NCI-H128 (cell line): ENCODE data around the gene TIAM1.

Experiments used
- DNase-seq: peaks from one replicate; lab custom pipeline; 2025; ENCODE audit not compliant: unreplicated experiment; lab: John Stamatoyannopoulos, UW

The TIAM1 gene

DNA sequence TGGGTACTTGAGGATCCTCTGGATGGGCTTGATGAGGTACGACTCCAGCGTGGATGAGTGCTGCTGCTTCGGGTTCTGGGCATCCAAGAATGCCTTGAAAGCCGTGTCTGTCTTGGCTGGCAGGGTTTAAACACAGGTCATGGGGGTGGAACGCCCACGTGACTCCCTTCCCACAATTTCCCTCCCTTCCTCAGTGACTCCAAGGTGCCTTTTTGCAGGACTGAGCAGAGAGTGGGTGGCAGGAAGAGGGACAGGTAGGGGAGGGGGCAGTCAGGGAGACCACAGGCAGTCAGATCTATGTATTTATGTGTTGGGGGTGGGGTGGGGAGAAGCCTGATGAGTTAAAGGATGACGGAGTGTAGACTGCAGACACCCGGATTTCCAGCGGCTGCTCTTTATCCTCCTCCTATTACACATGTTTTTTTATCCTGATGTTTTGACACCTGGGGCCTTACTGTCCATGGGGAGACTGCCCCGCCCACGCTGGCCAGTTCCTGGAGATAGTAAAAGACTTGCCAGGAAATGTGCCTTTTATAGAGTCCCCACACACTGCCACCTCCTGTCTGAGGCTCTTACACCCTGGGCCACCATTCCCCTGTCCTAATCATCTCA lies 202.6 kb downstream of the TIAM1 start:
- DNase-seq: no peak

DNA sequence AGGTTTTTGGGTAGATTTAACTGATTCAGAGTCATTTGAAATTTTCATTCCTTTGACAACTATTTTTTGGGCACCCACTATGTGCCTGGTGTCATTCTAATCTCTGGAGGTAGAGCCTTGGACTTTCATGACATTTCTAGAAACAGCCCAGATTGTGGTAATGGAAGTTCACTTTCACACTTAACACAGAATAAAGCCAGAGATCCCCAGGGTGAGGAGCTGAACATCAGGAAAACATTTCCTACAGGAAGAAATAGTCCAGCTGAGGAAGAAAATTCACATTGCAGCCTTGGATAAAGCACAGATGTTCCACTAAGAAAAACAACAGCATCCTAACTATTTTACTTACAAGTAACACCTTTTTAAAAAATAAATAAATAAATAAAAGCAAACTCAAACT lies 203.4 kb downstream of the TIAM1 start:
- DNase-seq: no peak

DNA sequence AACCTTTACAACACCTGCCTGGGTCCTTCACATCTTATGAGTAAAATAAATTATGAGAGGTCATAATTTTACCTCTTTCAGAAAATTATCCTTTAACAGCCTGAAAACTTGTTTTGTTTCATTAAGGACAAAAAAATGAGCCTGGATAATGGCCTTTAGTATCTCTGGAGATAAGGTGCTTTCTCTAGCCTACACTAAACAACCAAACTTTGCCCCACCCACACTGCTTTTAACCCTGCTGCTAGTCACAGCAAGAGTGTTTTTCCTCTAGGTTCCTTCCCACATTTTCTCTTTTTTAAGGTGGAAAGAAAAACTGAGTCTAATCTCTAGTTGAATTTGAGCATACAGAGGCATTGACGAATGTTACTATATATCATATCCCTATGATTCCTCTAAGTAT lies 204.0 kb downstream of the TIAM1 start:
- no peak for DNase-seq

DNA sequence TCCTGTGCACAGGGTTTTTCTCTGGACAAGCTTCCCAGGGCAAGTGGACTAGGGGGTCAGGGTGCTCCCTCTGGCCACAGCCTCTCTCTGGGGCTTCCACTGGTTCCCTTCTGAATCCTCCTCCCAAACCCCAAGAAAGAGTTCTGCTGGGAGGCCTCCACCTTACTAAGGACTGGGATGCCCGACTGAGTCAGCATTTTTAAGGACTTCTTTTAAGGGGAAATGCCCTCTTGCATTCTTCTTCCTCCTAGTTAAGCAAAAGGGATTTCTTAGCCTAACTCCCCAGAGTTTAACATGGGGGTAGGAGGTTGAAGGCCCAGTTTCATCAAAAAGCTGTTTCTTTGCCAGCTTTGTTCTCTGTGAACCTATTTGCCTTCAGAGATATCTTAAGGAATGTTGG lies 206.1 kb downstream of the TIAM1 start:
- no peak for DNase-seq

DNA sequence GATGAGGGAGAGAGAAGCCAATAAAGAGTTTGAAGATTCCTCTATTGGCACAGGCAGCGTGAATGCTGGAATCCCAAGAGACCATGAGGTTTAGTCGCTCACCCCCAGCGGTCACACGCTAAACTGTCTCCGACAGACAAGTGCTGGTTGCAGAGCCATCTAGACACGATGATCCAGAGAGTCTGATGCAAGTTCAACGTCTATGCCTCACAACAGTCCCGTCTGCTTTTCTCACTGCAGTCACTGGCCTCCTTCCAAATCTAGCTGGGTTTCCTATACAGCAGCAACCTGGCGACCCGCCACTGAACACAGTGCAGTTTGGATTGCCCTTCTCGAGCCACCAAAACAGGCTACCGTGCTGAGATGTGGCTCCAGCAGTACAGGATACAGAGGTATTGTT lies 207.2 kb downstream of the TIAM1 start:
- DNase-seq: no peak

DNA sequence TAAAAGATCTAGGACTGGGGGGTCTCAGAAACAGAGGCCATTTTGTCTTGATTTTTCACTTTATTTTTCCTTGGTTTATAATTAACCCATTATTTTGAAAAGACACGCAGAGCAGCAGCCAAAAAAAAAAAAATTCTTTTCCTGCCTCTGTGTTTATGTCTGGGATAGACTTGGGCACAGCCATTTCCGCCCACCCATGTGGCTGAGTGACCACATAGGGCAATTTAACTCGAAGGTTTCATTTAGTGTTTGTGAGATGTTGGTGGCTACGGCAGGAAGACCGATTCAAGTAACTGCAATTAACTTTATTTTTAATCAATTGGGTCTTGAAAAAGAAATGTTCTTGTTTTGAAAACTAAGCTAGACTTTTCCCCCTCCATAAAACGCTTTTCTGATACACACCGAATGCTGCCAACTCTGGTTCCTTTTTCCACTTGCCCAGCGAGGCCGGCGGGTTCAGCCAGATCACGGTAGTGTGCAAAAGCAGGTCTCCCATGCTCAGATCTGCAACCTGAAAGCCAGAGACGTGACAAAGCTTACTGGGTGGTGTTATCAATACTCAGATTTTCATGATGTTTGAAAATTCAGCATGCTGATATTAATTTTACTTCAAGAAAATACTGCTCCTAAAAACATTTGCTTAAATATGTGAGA lies 208.4 kb downstream of the TIAM1 start:
- no peak for DNase-seq

DNA sequence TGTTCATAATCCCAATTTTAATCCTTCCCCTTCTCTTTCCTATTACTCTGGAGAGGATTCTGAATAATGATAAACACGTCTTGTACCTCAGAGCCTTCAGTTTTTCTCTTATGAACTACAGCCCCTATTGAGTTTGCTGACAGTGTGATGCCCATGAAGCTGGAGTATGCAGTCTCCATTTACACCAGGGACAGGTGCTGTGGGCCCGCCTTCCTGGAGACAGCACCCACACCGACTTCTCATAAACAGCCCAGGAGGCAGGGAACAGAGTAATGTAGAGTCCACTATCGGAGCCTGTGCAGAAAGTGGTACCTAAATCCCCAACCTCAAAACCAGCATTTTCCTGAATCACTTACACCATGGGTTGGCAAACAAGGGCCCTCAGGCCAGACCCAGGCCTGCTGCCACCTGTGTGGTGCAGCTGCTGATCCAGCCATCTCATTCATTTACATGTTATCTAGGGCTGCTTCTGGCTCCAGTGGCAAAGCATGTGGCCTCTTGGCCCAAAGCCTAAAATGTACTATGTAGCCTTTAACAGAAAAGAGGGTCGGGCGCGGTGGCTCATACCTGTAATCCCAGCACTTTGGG lies 210.7 kb downstream of the TIAM1 start:
- DNase-seq: no peak

DNA sequence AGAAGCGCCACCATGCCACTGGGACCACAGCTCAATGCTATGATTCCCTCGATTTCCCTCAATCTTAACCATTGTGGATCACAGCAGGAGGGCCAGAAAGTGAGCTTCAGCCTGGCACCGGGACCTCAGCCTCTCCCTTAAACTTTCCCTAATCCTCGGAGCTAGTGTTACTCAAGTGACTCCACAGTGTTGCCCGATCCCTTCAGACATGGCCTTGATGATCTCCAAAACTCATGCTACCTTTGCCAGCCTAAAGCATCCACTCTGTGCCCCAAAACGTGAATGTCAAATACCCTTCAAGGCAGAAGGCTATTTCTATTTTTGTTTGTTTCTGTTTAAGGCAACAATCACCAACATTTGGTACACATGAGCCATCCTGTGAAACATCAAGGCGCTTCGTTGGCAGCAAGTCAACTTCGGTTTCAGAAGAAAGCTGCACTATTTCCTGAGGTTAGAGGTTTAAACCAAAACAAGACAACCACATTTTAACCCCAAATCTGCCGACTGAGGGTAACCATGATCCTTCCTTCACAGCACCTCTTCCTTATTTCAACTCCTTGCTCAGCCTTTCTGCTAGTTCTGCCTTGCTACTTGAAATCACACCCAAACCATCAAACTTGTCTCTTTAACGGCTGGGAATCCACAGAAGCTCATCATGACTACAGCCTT lies 211.4 kb downstream of the TIAM1 start:
- no peak for DNase-seq

DNA sequence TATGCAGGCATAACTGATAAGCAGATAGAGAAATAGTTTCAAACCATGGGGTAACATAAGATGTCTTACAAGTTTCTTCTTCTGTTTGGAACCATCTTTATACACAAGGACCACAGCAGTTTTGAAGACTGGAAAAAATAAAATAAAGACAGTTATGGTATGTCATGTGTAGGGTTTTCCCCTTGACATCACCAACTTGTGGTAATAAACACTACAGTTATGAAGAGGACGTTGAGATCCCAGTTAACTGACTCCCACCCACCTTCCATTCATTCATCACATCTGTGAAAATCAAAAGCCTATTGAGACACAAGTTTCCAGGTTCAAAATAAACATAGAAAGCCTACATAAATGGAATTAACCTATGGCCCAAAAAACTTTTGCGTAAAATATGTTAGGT lies 213.2 kb downstream of the TIAM1 start:
- no peak for DNase-seq

DNA sequence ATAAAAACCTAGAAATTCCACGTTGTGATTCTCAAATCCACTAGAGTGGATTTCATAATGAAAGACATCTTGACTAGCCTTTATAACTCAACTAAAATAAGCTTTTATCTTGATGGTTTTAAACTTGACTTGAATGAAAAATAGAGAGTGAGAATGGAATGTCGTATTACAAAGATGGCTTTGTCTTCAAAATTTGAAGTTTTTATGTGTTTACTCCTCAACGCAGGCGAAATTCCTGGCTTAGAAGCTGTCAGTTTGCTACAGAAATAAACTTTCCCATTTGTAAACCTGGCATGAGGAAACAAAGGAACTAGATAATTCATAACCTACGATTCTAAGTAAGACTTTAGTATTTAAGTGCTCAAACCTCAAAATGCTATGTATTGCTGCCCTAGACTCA lies 215.8 kb downstream of the TIAM1 start:
- DNase-seq: no peak

DNA sequence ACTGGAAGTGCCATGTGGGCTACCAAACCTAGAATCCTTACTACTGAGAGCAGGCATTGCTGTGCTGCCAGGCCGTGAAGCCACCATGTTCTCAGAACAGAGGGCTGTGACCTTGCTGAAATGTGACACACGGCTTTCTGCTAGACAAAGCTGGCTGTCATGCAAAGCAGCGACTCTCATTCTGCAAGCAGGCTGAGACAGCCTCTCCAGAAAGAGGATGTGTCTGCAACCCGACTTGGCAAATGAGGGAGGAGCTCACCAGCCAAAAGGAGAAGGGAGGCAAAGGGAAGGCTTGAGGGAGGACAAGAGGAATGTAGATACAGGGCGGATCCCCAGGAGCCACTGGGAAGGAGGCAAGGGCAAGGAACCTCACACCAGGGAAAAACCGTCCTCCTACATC lies 220.1 kb downstream of the TIAM1 start:
- DNase-seq: no peak

DNA sequence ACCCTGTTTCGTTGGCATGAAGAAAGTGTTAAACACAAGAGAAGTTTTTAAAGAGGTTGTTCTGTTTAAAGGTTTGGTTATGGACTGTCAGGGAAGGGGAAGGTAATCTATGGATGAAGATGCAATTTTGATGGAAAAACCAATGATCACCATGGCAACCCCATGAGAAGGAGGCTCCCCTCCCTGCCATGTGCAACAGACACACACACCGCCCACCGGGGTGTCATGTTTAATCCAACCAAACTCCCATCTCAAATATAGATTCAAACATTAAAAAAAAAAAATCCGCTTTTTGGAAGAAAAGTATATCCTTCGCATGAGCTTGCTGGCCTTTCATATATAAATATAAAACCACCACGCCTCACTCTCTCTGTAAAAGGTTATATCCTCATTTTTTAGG lies 224.9 kb downstream of the TIAM1 start:
- DNase-seq: no peak

DNA sequence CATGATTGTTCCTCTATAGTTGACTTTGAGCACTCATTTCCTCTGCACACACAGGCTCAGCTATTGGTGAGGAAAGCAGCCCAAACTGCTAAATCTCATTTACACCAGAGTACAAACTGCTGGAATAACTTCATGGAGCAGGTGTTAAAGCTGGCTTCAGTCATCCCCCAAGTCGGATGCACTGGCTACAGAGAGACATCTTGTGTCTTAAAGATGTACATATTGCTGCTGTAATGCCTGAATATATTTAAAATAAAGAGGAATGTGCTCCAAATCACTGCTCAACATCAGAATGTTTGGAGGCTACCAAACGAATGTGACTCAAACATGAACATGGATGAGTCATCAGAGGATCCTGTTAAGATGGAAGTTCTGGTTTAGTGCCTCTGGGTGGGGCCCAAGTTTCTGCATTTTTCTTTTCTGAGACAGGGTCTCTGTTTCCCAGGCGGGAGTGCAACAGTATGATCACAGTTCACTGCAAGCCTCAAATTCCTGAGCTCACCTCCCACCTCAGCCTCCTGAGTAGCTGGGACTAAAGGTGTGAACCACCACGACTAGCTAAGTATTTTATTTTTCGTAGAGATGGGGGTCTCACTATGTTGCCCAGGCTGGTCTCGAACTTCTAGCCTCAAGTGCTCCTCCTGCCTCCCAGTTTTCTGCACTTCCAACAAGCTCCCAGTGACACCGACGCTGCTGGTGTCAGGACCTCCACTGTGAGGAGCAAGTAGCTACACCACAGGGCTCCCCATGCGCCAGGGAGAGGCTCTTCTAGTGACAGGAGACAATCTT lies 226.7 kb downstream of the TIAM1 start:
- DNase-seq: no peak

DNA sequence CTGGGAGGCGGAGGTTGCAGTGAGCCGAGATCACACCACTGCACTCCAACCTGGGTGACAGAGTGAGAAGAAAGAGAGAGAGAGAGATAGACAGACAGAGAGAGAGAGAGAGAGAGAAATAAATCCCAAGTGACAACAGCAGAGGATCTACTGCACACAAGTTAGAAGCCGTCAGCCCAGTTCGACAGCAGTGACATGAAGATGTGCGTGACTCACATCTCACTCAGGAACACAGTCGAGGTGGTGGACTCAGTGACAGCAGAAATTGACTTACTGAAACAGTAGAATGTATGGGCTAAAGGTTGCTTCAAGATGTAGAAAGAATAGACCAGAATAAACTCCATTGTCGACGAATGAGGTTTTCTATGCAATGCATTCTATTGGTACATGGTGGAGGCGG lies 228.8 kb downstream of the TIAM1 start:
- no peak for DNase-seq

DNA sequence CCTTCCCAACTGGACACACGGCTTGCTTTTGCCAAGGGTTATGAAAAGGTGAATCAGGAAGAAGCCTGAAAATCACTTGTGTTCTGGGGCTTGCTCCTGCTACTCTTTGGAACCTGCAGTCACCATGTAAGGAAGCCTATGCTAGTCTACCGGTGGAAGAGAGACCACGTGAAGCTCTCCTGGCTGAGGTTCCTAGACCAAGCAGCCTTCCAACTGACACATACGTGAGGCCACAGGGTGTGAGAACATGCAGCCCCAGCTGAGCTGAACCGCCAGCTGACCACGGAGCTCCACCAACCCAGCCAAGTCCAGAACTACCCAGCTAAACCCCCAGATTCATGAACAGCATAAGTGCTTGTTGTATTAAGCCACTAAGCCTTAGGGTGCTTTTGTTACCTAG lies 233.0 kb downstream of the TIAM1 start:
- DNase-seq: no peak

DNA sequence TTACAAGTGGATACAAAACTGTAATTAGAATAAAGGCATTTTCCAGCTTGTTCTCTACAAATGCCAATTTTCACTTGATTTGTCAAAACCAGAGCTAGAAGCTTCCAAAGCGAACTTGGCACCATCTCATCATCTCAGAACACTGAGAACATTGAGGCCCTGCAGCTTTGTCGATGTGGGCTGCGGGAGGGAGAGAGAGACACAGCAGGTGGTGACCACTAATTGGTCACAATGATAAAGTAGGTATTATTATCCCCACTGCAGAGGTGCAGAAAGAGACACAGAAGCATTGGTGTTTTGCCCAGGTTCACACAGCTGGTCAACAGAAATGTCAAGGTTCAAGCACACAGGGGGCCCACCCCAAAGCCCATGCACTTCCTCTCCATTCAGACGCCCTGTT lies 233.6 kb downstream of the TIAM1 start:
- no peak for DNase-seq

DNA sequence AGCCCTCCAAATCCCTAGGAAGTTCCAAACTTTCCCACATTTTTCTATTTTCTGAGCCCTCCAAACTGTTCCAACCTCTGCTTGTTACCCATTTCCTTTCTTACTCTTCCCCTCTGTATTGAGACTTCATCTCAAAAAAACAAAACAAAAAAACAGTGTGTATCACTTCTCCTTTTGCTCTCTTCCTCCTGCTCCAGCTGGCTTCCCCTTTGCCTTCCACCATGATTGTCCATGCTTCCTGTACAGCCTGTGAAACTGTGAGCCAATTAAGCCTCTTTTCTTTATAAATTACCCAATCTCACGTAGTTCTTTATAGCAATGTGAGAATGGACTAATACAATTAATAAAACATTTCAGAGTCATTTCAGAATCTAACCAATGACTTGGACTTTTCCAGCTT lies 236.2 kb downstream of the TIAM1 start:
- no peak for DNase-seq

DNA sequence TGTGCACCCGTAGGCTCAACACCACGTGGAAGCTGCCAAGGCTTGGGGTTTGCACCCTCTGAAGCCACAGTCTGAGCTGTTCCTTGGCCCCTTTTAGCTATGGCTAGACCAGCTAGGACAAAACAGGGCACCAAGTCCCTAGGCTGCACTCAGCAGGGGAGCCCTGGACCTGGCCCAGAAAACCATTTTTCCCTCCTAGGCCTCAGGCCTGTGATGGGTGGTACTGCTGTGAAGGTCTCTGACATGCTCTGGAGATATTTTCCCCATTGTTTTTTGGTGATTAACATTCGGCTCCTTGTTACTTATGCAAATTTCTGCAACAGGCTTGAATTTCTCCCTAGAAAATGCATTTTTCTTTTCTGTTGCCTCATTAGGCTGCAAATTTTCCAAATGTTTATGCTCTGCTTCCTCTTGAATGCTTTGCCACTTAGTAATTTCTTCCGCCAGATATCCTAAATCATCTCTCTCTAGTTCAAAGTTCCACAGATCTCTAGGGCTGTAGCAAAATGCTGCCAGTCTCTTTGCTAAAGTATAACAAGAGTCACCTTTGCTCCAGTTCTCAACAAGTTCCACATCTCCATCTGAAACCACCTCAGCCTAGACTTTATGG lies 236.8 kb downstream of the TIAM1 start:
- DNase-seq: no peak

DNA sequence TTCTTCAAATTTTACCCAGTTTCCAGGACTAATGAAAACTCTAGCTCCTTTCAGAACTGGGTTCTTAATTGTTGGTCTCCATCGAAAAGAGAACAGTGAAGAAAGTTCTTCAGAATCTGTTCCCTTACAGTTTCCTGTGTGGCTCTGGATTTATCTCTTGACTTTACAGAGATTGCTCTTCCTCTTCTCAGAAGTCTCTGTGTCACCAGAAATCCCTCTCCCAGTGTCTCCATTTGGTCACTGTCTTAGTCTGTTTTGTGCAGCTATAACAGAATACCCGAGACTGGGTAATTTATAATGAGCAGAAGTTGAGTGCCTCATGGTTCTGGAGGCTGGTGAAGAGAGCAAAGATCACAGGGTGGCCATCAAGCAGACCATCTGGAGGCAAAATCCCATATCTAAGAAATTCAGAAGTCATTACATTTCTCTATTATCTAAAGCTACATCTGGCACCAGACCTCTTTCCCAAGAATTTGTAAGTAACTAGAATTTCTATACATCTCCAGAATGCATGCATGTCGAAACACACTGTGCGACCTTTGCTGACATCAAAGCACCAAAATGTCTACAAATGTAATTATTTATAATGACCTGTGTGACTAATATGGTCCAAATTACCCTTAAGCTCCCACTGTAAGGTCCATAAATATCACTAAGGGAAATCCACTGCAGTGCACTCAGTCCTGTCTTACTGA lies 240.3 kb downstream of the TIAM1 start:
- no peak for DNase-seq

DNA sequence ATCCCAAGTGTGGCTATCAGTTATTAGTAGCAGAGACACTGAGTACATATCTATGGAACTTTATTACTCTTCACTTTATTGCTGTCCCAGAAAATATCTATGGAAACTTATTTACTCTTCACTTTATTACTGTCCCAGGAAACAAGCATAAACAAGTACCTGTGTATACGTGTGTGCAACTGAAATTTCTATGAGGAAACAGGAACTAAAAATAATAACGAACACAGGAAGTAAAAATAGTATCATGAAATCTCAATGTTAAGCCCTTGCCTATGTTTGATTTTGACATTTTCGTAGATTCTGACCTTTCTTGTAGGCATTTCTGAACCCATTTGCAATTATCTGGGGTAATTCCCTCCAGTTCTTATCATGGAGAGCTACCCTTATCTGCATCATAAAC lies 240.9 kb downstream of the TIAM1 start:
- no peak for DNase-seq

DNA sequence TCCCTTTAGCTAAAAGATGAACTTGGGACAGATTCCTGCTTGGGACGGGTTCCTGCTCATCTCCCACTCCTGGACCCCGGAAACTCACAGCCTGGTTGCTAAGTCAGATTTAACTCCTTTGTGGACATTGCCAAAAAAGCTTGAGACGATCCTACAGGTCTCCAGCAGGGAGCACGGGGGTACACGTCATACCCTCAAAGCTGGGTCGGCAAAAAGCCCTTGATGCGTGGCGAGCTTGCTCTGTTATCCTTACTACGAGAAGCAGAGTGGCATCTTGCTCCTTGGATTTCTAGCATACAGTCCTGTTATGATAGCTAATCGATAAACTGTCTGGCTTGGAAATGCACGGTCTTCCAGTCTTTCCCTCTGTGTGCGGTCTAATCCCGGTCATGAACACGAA lies 244.9 kb downstream of the TIAM1 start:
- no peak for DNase-seq
